ENCODE measurements around the gene ABCC12.

Gene ABCC12

DNA sequence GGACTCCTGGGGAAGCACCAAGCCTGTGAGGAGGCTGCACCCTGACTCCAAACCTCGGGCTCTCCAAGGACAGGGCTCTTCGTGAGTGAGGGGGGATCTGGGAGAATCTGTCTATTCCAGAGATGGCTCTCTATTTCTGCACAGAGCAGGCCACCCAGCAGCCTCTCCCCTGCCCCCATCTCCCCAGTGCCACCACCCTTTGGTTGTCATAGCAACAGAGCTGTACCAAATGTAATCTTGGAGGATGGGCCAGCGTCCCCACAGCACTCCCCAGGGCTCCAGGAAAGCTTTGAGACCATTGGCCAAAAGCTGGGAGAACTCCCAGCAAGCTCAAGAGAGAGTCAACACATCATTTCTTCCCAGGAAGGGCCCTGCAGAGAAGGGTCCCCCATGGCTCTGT is 49.3 kb downstream of the ABCC12 start:
- Histone ChIP-seq H3K27me3 (ENCODE audit: control insufficient read depth, insufficient read depth, low read length) (peaks cover 2% of the 10 kb centered on the region), H3K9ac (ENCODE audit: low read length) (no peak overlapping the region), H3K36me3 (ENCODE audit: control insufficient read depth, insufficient read depth, low read length) (no peaks in the 10 kb centered on the region)

More for the DNA sequence above, 49.3 kb downstream of the ABCC12 start:
- no peak overlapping the region for H3K27ac ChIP-seq (ENCODE audit: low read depth, low read length)
- H3K4me3 ChIP-seq (ENCODE audit: low read length): no peak overlapping the region
- H3K4me1 ChIP-seq (ENCODE audit: control insufficient read depth, insufficient read depth, low read length): no peaks in the 10 kb centered on the region
